Stimulated activated naive B cell treated with anti-CD40 and anti-IgM and Interleukin-4, amounts not matched to agents 10 μg/mL and 1 μg/mL and 100 μg/mL, for 72 hours (primary cell): ENCODE data around the gene DDC.

Source experiments
- ATAC-seq, 2 donors: fragments of 150-1000 bp; cut with Tn5 transposase; replicated peaks; 2 replicates each; pipeline ENCODE4 v1.10.0; 2021; ENCODE audit warnings: moderate library complexity in 1 of 2
- DNase-seq: peaks from one replicate; pipeline ENCODE4 v3.0.0; 2021
- H3K27ac Mint-ChIP-seq: one replicate; pipeline ENCODE4 v1.8.0; 2022; ENCODE audit warnings: mild to moderate bottlenecking, mixed read lengths
- H3K27me3 Mint-ChIP-seq, 2 donors: one replicate each; pipeline ENCODE4 v1.8.0; 2022; ENCODE audit warnings: mixed read lengths in 2 of 2
- H3K36me3 Mint-ChIP-seq, 2 donors: one replicate each; pipeline ENCODE4 v1.8.0; 2022; ENCODE audit warnings: mixed read lengths in 2 of 2, mild to moderate bottlenecking in 1 of 2
- H3K4me1 Mint-ChIP-seq, 2 donors: one replicate each; pipeline ENCODE4 v1.8.0; 2022; ENCODE audit warnings: mixed read lengths in 2 of 2, mild to moderate bottlenecking in 1 of 2
- H3K4me3 Mint-ChIP-seq, 2 donors: one replicate each; pipeline ENCODE4 v1.8.0; 2022; ENCODE audit warnings: mild to moderate bottlenecking in 2 of 2, mixed read lengths in 2 of 2, moderate library complexity in 1 of 2
- H3K9me3 Mint-ChIP-seq, 2 donors: one replicate each; pipeline ENCODE4 v1.8.0; 2022; ENCODE audit warnings: mixed read lengths in 2 of 2, mild to moderate bottlenecking in 1 of 2

Gene DDC

GRCh38 chr7:50564640-50565558 is at the start of gene DDC:
Gene DDC, minus strand, starts transcription at chr7:50565405. Its CDS starts 21,320 bp downstream, at chr7:50544085.
- no peak for ATAC-seq
- DNase-seq: no peak
- H3K36me3 Mint-ChIP-seq: no peaks in the 10 kb centered on the region
- H3K9me3 Mint-ChIP-seq: no peaks in the 10 kb centered on the region
- H3K27ac Mint-ChIP-seq: no peak within 1 kb of the TSS
- peaks cover 6 to 15% of the 10 kb centered on the region in 2 donors for H3K27me3 Mint-ChIP-seq
- H3K4me1 Mint-ChIP-seq: no peaks in the 10 kb centered on the region
- H3K4me3 Mint-ChIP-seq: no peak within 1 kb of the TSS

- no peaks in the 10 kb centered on the region for H3K36me3 Mint-ChIP-seq
- no peaks in the 10 kb centered on the region for H3K9me3 Mint-ChIP-seq
- no peak for ATAC-seq
- no peaks in the 10 kb centered on the region for H3K27me3 Mint-ChIP-seq
- H3K4me1 Mint-ChIP-seq: peaks cover 3 to 6% of the 10 kb centered on the region in 2 donors
- H3K27ac Mint-ChIP-seq: no peak overlapping the region
- DNase-seq: no peak
- no peak overlapping the region for H3K4me3 Mint-ChIP-seq
These were observed 48.3 kb upstream of the DDC start for GRCh38 chr7:50613473-50613872.

GRCh38 chr7:50612704-50613103 is 47.5 kb upstream of the DDC start:
- ATAC-seq (no peak), DNase-seq (no peak)
- peaks cover 5 to 6% of the 10 kb centered on the region in 2 donors for H3K4me1 Mint-ChIP-seq
- no peak overlapping the region for H3K27ac Mint-ChIP-seq
- peaks cover 2 to 3% of the 10 kb centered on the region in 2 donors for H3K9me3 Mint-ChIP-seq
- no peaks in the 10 kb centered on the region for H3K36me3 Mint-ChIP-seq
- H3K27me3 Mint-ChIP-seq: no peaks in the 10 kb centered on the region
- H3K4me3 Mint-ChIP-seq: no peak overlapping the region

DNA sequence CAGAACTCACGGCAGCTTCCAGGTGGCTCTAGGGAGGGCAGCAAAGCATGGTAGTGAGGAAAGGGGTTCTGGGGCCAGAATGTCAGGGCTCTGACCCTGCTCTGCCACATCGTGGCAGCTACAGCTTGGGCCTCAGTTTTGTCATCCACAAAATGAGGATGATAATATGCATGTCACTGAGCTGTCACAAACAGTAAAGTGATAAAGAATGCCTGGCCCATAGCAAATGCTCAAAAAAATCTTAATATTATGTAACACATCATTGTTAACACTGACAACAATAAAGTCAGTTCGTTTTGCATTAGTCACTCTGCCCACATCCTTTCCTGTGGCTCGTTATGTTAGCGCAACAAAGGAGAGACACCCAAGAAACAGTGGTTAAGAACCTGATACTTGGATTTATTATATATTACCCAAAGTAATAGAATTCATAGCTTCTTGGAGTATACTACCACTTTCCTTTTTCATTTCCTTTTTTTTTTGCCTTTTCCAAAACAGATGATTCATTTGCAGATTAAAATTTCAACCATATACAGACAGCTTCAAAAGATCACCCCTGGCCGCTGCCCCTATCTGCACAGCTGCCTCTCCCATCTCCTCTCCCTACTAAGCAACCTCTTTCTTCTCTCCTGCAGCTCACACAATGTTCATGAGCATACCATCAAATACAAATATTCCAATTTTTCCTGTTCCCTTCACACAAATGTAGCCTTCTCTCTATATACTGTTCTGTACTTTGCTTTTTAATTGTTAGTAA is 45.5 kb upstream of the DDC start:
- H3K4me3 Mint-ChIP-seq: no peak overlapping the region

GRCh38 chr7:50608196-50608906 is 43.1 kb upstream of the DDC start:
- H3K4me1 Mint-ChIP-seq: peaks cover 6 to 7% of the 10 kb centered on the region in 2 donors
- H3K27me3 Mint-ChIP-seq: no peaks in the 10 kb centered on the region
- peaks cover 4 to 6% of the 10 kb centered on the region in 2 donors for H3K9me3 Mint-ChIP-seq
- no peak overlapping the region for H3K27ac Mint-ChIP-seq
- DNase-seq: no peak
- no peaks in the 10 kb centered on the region for H3K36me3 Mint-ChIP-seq
- ATAC-seq: no peak
- H3K4me3 Mint-ChIP-seq: no peak overlapping the region

More for the DNA sequence above, 45.5 kb upstream of the DDC start:
- Mint-ChIP-seq H3K36me3 (no peaks in the 10 kb centered on the region), H3K27me3 (no peaks in the 10 kb centered on the region), H3K9me3 (peaks cover 4 to 6% of the 10 kb centered on the region in 2 donors), H3K27ac (no peak overlapping the region), H3K4me1 (peaks cover 6 to 7% of the 10 kb centered on the region in 2 donors)
- DNase-seq (no peak), ATAC-seq (peak; percentile 72 to 76)

DNA sequence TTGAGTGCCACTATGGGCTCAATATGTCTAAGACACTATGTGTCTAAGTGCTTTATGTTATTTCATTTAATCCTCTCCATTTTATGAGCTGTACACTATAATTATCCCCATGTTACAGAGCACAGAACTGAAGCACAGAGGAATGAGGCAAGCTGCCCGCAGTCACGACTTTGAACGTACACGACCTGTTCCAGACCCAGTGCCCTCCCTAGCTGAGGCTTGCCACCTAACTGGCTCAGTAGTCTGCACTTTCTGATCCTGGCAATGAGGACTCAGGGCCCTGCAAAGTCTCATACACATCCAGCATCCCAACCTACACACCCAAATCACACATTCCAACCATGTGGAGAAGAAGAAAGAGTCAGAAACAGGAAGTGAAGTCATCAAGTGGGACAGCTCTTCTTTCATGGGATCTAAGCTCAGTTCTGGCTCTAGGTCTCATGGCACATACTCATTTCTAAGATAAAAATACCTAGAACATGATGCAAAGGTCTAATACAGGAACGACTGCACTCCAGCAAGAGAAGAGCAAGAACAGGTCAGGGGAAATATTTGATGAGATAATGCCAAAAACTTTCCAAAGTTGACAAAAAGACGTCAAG is 42.4 kb upstream of the DDC start:
- Mint-ChIP-seq H3K27me3 (no peaks in the 10 kb centered on the region), H3K9me3 (peaks cover 4 to 6% of the 10 kb centered on the region in 2 donors), H3K4me3 (no peak overlapping the region), H3K27ac (no peak overlapping the region), H3K36me3 (no peaks in the 10 kb centered on the region), H3K4me1 (peaks cover 6 to 7% of the 10 kb centered on the region in 2 donors)
- ATAC-seq: no peak
- no peak for DNase-seq

DNA sequence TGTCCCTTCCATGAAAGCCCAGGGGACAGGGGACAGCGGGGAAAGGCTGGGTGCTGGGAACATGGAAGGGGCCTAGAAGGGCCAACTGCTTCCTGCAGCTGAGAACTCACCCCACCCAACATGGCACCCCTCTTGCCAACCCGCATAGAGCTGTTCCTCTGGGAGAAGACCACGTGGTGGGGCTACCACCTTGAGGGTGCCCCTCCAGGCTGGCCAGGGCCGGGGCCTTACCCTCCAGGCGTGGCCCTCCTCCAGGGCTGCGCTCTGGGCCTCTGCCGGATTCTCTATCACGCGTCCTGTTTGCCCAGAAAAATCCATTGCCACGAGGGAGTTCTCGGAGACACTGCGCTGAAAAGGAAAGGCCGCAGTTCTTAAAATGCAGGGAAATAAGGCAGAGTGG is 39.9 kb upstream of the DDC start:
- peaks cover 0 to 4% of the 10 kb centered on the region in 2 donors for H3K4me1 Mint-ChIP-seq
- no peak overlapping the region for H3K27ac Mint-ChIP-seq
- no peak overlapping the region for H3K4me3 Mint-ChIP-seq
- ATAC-seq (no peak), DNase-seq (no peak)
- peaks cover 4 to 6% of the 10 kb centered on the region in 2 donors for H3K9me3 Mint-ChIP-seq
- H3K36me3 Mint-ChIP-seq: no peaks in the 10 kb centered on the region
- no peaks in the 10 kb centered on the region for H3K27me3 Mint-ChIP-seq

- no peak overlapping the region for H3K27ac Mint-ChIP-seq
- H3K27me3 Mint-ChIP-seq: no peaks in the 10 kb centered on the region
- ATAC-seq (no peak), DNase-seq (no peak)
- no peaks in the 10 kb centered on the region for H3K36me3 Mint-ChIP-seq
- peaks cover 4 to 6% of the 10 kb centered on the region in 2 donors for H3K9me3 Mint-ChIP-seq
- H3K4me1 Mint-ChIP-seq: peaks cover 0 to 4% of the 10 kb centered on the region in 2 donors
- H3K4me3 Mint-ChIP-seq: no peak overlapping the region
These were observed 38.1 kb upstream of the DDC start for GRCh38 chr7:50603287-50603686.

DNA sequence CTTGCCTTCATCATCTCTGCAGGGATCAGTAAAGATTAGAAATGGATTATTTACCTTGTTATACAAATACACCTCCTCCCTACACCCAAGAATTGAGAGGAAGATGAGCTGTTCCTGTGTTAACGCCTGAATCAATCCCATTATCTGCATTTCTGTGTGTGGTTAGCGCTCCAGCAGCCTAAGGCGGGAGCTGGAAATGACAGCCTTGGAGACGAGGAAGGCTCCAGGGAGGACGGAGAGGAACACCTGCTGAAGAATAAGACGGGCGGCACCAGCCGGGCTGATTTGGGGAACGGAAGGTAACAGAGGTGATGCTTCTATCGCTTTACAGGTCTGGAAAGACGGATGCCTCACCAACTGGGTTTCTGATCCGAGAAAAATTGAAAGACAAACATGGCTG is 34.2 kb upstream of the DDC start:
- no peaks in the 10 kb centered on the region for H3K4me1 Mint-ChIP-seq
- H3K27me3 Mint-ChIP-seq: peaks cover 0 to 6% of the 10 kb centered on the region in 2 donors
- H3K9me3 Mint-ChIP-seq: no peaks in the 10 kb centered on the region
- DNase-seq (no peak), ATAC-seq (no peak)
- no peak overlapping the region for H3K27ac Mint-ChIP-seq
- H3K36me3 Mint-ChIP-seq: no peaks in the 10 kb centered on the region
- H3K4me3 Mint-ChIP-seq: no peak overlapping the region

DNA sequence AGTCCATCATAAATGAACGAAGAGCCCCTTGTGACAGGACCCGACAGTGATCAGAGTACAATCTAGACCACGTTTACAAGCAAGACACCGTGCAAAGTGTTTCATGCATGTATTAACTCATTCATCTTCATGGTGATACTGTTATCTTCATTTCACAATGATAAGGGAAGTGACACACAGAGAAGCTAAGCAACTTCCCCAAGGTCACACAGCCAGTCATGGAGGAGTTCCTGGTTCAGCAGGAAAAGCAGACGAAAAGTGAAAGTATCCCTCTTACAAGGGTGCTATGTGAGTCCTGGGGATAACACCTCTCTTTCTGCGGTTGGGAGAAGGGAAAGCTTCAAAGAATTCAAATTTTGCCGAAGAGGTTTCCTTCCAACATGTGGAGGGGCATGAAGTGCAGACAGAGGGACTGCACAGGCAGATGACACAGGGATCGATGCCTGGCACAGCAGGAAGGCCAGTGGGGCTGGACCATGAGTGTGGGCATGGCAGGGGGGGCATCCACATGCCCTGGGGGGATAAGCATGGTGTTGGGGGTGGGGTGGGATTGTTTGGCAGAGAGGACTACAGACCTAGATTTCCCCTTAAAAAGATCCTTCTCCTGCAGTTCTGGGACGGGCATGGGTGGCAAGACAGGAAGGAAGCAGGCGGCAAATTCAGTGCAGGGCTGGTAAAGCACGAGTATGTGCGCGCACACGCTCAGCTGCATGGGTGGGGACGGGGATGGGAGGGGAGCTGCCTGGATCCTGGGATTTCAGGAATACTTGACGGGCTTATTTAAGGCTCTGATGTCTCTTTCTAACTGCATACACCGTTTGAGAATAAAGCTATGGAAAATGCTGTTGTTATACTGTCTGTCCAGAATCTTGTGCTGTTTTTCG is 33.5 kb upstream of the DDC start:
- Mint-ChIP-seq H3K36me3 (no peaks in the 10 kb centered on the region), H3K4me1 (no peaks in the 10 kb centered on the region), H3K27ac (no peak overlapping the region), H3K4me3 (no peak overlapping the region), H3K9me3 (no peaks in the 10 kb centered on the region), H3K27me3 (peaks cover 0 to 6% of the 10 kb centered on the region in 2 donors)
- DNase-seq (no peak), ATAC-seq (no peak)

DNA sequence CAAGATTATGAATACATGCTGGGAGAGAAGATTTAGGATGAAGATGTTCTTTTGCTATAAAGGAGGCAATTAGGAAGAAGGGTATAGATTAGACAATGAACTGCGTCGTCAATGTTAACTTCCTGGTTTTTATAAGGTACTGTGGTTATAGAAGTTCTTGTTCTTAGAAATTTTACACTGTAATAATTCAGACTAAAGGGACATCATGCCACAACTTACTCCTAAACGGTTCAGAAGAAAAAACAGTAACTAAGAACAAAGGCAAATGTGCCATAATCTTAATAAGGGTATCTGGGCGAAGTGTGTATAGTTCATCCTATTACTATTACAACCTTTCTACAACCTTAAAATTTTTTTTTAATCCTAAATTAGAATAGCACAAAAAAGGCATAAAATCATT is 31.3 kb upstream of the DDC start:
- peaks cover 0 to 12% of the 10 kb centered on the region in 2 donors for H3K27me3 Mint-ChIP-seq
- no peaks in the 10 kb centered on the region for H3K4me1 Mint-ChIP-seq
- DNase-seq (no peak), ATAC-seq (no peak)
- no peaks in the 10 kb centered on the region for H3K9me3 Mint-ChIP-seq
- no peaks in the 10 kb centered on the region for H3K36me3 Mint-ChIP-seq
- no peak overlapping the region for H3K27ac Mint-ChIP-seq
- no peak overlapping the region for H3K4me3 Mint-ChIP-seq

DNA sequence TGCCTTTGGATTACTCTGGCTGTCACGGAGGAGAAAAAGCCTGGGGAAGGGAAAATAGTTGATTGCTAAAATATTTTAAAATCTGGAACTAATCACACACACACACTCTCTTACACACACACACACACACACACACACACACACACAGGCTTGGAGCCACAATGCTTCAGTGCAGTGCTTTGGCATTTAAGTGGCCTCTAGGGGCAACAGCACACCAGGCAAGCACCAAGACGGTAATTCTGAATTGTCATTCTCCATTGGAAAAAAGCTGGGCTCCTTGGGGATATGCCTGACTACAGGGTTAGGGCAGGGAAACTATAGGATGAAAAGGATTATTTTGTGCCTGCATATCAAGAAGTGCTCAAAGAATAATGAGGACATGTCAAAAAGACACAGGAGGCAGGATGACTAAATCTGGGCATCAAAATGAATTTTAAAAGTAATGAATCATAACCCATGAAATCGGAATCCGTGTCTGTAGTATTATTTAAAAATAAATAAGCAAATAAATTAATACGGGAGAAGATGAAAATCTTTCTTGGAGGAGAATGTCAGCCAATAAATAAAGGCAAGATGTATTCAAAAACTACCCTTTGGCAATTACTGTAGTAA is 30.4 kb upstream of the DDC start:
- H3K4me1 Mint-ChIP-seq: no peaks in the 10 kb centered on the region
- ATAC-seq: peak; percentile 47 to 58

More for the DNA sequence above, 30.4 kb upstream of the DDC start:
- H3K27me3 Mint-ChIP-seq: peaks cover 0 to 12% of the 10 kb centered on the region in 2 donors
- no peak for DNase-seq
- H3K27ac Mint-ChIP-seq: no peak overlapping the region
- no peak overlapping the region for H3K4me3 Mint-ChIP-seq
- no peaks in the 10 kb centered on the region for H3K9me3 Mint-ChIP-seq
- H3K36me3 Mint-ChIP-seq: no peaks in the 10 kb centered on the region
